Tibial artery (tissue), 4 donors: ENCODE data around the gene GALR2.
"Not testable (repeated sequence)": the region's sequence is repeated elsewhere in the genome, so short reads cannot be mapped to it uniquely, and the experiment has no call there.

ENCODE experiments used
- DNase-seq, 2 donors: peaks; one replicate each; pipeline ENCODE4 v3.0.0-alpha.2; 2019
- H3K27ac ChIP-seq, 2 donors: fragments of 200-600 bp; sonication (generic) in 1 of 2; 1 replicate in 1 of 2; 2 replicates in 1 of 2; pipeline ENCODE4 v1.5.1; 2018 to 2019; ENCODE audit warnings: mild to moderate bottlenecking in 1 of 2
- H3K27me3 ChIP-seq, 2 donors: fragments of 200-600 bp; sonication (generic) in 1 of 2; one replicate each; pipeline versions ENCODE4 v1.5.1 to v1.6.0; 2016 to 2019
- H3K36me3 ChIP-seq, 3 donors: fragments of 200-600 bp; sonication (generic) in 2 of 3; one replicate each; pipeline ENCODE4 v1.5.1; 2016 to 2019; ENCODE audit warnings: mild to moderate bottlenecking in 2 of 3
- H3K4me1 ChIP-seq, 4 donors: fragments of 200-600 bp; sonication (generic) in 2 of 4; 1 replicate in 3 of 4; 2 replicates in 1 of 4; pipeline ENCODE4 v1.5.1; 2016 to 2019
- H3K4me3 ChIP-seq, 2 donors: fragments of 200-600 bp; sonication (generic) in 1 of 2; 1 replicate in 1 of 2; 2 replicates in 1 of 2; pipeline ENCODE4 v1.5.1; 2018 to 2019; ENCODE audit warnings: mild to moderate bottlenecking in 2 of 2
- H3K9me3 ChIP-seq, 3 donors: fragments of 200-600 bp; sonication (generic) in 1 of 3; one replicate each; pipeline ENCODE4 v1.5.1; 2016 to 2019
- CTCF ChIP-seq, 2 experiments: fragments of 200-600 bp in 1 of 2; fragments of 450-650 bp in 1 of 2; IDR thresholded peaks; one replicate each; pipeline ENCODE4 v1.5.1; 2017 to 2019; ENCODE audit warnings: antibody characterized with exemption in 2 of 2, mild to moderate bottlenecking in 1 of 2, moderate library complexity in 1 of 2
- intact Hi-C: fragments of 100-400 bp; cut with DNase I; formaldehyde crosslinking; loops from one replicate; pipeline ENCODE4 v1.15.0; 2023; ENCODE audit warnings: low total_unique reads

The GALR2 gene

GRCh38 chr17:76051561-76051960 is 23.0 kb upstream of the GALR2 start:
- DNase-seq, result no peak
- Histone ChIP-seq H3K27ac (no peak overlapping the region), H3K9me3 (no peaks in the 10 kb centered on the region), H3K27me3 (no peaks in the 10 kb centered on the region), H3K36me3 (peaks cover 54 to 98% (median 82%) of the 10 kb centered on the region in 3 donors), H3K4me3 (no peak overlapping the region), H3K4me1 (no peaks in the 10 kb centered on the region)
- no peak for TF ChIP-seq CTCF (IDR thresholded peaks at IDR 0.05)
- intact Hi-C loops, result no loop called here

DNA sequence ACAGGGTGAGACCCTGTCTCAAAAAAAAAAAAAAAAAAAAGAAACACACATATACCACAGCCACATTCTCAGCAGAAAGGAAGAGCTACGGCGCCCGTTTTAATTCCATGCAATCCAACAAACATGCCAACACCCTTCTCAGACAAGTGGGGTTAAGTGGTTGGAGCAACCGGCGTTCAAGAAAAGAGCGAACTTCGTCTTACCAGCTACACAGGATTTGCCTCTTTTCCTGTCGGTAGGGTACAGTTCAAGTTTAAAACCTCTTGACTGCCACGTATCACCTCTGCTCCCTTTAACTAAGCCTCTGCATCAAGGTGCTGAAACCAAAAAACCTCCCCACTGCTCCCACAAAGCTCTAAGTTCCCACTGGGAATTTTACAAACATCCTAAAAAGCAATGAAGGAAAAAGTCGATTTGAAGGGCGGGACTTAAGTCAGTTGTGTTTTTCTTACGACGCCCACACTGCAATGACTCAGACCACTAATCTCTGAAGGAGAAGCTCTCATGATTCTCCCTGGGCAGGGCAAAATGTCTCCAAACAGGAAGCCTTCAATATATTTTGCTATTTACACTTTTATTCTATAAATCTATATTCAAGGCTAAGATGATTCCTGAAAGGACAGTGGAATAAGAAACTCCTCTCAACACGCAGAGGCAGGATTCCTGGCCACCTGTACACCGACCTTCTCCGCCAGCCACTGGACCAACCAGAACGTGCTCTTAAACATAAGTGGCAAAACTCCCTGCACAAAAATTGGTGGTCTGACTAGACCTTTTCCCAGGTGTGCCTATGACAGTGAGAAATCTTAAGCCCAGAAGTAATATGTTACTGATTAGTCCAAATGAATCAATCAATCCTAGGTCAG is 21.1 kb upstream of the GALR2 start:
- no peak for TF ChIP-seq CTCF (IDR thresholded peaks at IDR 0.05)
- H3K27me3 ChIP-seq, result no peaks in the 10 kb centered on the region
- H3K9me3 ChIP-seq, result no peaks in the 10 kb centered on the region
- peaks cover 56 to 98% (median 82%) of the 10 kb centered on the region in 3 donors for H3K36me3 ChIP-seq
- intact Hi-C loops, result no loop called here
- no peak overlapping the region for H3K4me3 ChIP-seq
- no peak for DNase-seq
- H3K4me1 ChIP-seq, result no peaks in the 10 kb centered on the region
- H3K27ac ChIP-seq, result no peak overlapping the region

DNA sequence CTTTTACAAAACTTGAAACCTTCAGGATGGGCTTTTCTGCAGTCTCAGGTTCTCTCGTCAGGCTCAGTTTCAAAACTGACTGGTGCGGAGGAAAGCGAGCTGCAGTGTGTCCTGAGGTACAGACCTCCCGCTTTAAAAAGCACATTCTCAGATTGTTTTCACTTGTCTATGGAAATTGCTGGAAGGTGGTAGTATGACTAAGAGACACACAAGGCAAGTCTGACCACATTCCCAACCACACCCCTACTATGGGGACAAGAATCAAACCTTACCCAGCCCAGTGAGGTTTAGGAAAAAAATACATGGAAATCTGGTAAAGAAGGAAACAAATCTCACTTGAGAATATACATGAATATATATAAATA is 20.5 kb upstream of the GALR2 start:
- no peak overlapping the region for H3K27ac ChIP-seq

GRCh38 chr17:76056882-76057281 is 17.7 kb upstream of the GALR2 start:
- intact Hi-C loops, result no loop called here
- H3K9me3 ChIP-seq, result no peaks in the 10 kb centered on the region
- H3K4me3 ChIP-seq, result no peak overlapping the region
- H3K4me1 ChIP-seq, result no peaks in the 10 kb centered on the region
- no peak for DNase-seq
- H3K36me3 ChIP-seq, result peaks cover 69 to 98% (median 90%) of the 10 kb centered on the region in 3 donors
- no peak overlapping the region for H3K27ac ChIP-seq
- no peaks in the 10 kb centered on the region for H3K27me3 ChIP-seq
- no peak for TF ChIP-seq CTCF (IDR thresholded peaks at IDR 0.05)

More for the DNA sequence above, 20.5 kb upstream of the GALR2 start:
- no peak overlapping the region for H3K4me3 ChIP-seq
- H3K36me3 ChIP-seq, result peaks cover 56 to 98% (median 82%) of the 10 kb centered on the region in 3 donors
- H3K4me1 ChIP-seq, result no peaks in the 10 kb centered on the region
- no peak for TF ChIP-seq CTCF (IDR thresholded peaks at IDR 0.05)
- DNase-seq, result no peak
- no peaks in the 10 kb centered on the region for H3K27me3 ChIP-seq
- no peaks in the 10 kb centered on the region for H3K9me3 ChIP-seq
- intact Hi-C loops, result no loop called here

DNA sequence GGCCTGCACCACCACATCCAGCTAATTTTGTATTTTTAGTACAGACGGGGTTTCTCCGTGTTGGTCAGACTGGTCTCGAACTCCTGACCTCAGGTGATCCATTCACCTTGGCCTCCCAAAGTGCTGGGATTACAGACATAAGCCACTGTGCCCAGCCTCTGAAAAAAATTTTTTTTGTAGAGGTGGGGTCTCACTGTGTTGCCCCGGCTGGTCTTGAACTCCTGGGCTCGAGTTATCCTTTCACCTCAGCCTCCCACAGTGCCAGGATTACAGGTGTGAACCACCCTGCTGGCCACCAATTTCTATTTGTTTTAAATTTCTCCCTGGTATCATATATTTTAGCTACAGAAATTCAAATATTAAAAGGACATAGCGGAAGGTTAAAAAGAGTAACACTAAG is 16.3 kb upstream of the GALR2 start:
- DNase-seq, H3K4me3 ChIP-seq, H3K27ac ChIP-seq, H3K4me1 ChIP-seq, intact Hi-C loops, H3K9me3 ChIP-seq, H3K27me3 ChIP-seq: not testable (repeated sequence)
- H3K36me3 ChIP-seq, result peaks cover 78 to 94% (median 90%) of the 10 kb centered on the region in 3 donors

DNA sequence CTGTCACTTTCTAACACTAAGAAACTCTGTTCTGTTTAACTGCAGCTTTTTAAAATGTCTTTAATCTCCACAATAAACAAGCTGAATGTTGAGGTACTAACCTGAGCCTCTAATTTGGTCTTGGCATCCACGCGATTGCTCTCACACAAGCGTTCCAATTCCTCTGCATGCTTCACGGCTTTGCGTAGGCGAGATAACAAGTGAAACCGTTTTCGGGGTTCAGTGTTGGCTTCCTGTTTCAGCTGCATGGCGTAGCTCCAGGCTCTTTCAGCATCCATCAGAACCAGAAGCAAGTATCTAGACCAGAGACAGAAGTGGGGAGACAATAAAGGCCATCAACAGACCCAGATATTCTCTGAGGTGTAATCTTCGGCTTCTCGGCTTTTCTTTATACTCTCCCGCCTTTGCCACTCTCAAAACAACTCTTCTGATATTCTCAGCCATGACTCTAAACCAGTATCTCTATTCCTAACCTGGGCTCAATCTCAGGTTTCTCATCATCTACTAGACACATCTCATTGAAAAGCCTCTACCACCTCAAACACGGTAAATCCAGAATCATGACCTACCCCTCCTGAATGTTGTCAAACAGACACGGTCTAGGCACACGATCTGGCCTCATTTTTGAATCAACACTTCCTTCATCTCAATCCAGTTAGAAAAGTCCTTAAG is 10.6 kb upstream of the GALR2 start:
- no peaks in the 10 kb centered on the region for H3K27me3 ChIP-seq
- no peak overlapping the region for H3K27ac ChIP-seq
- H3K4me1 ChIP-seq, result no peaks in the 10 kb centered on the region
- intact Hi-C loops, result no loop called here
- H3K36me3 ChIP-seq, result peaks cover 84 to 96% (median 87%) of the 10 kb centered on the region in 3 donors
- H3K9me3 ChIP-seq, result no peaks in the 10 kb centered on the region
- no peak overlapping the region for H3K4me3 ChIP-seq
- no peak for TF ChIP-seq CTCF (IDR thresholded peaks at IDR 0.05)
- DNase-seq, result no peak
